H1 (cell line): Measurements from ENCODE around the gene TRAF1. TPM values are rescaled to one million over a fixed set of nuclear protein-coding genes. Genes with fewer than 3 reads are reported as not detected.

Experiments
- CTCF ChIA-PET: fragments of 300-600 bp; sonication (Branson Sonifier 250); formaldehyde crosslinking; loops from one replicate; lab custom pipeline; 2021; ENCODE audit not compliant: partially characterized antibody; lab: Charles Lee
- POLR2A ChIA-PET: fragments of 300-600 bp; sonication (Branson Sonifier 250); formaldehyde crosslinking; loops from one replicate; lab custom pipeline; 2021; ENCODE audit warnings: inconsistent platforms; ENCODE audit not compliant: partially characterized antibody; lab: Charles Lee
- DNase-seq, 2 experiments: peaks; one replicate each; pipeline versions ENCODE4 v3.0.0 to v3.0.0-alpha.2; 2010 to 2022; ENCODE audit warnings: low spot score in 2 of 2, low read depth in 1 of 2, mixed read lengths in 1 of 2
- FAIRE-seq: peaks from 2 replicates; lab custom pipeline; 2011; peaks lifted over from hg19 to GRCh38; lab: Jason Lieb, UNC
- H2AFZ ChIP-seq: 2 replicates; pipeline ENCODE4 v1.8.1; 2012; ENCODE audit warnings: low read length, inconsistent platforms
- H2AK5ac ChIP-seq: 2 replicates; pipeline ENCODE4 v1.6.1; 2013; ENCODE audit warnings: low read depth, low read length
- H2BK120ac ChIP-seq: replicated peaks from 2 replicates; pipeline ENCODE3; 2013; ENCODE audit warnings: low read depth, low read length, inconsistent platforms
- H2BK12ac ChIP-seq: 2 replicates; pipeline ENCODE4 v1.6.1; 2013; ENCODE audit warnings: low read depth, low read length
- H2BK15ac ChIP-seq: 2 replicates; pipeline ENCODE4 v1.6.1; 2013; ENCODE audit warnings: low read length
- H2BK20ac ChIP-seq: 2 replicates; pipeline ENCODE4 v1.6.1; 2013; ENCODE audit warnings: low read length
- H2BK5ac ChIP-seq: 2 replicates; pipeline ENCODE4 v1.6.1; 2013; ENCODE audit warnings: low read depth, low read length
- H3K14ac ChIP-seq: 2 replicates; pipeline ENCODE4 v1.6.1; 2013; ENCODE audit warnings: inconsistent platforms; ENCODE audit not compliant: insufficient read length
- H3K18ac ChIP-seq: 2 replicates; pipeline ENCODE4 v1.6.1; 2013; ENCODE audit warnings: low read length; ENCODE audit errors: extremely low read depth
- H3K23ac ChIP-seq: 2 replicates; pipeline ENCODE4 v1.6.1; 2013; ENCODE audit warnings: inconsistent platforms; ENCODE audit not compliant: insufficient read length
- H3K23me2 ChIP-seq: 2 replicates; pipeline ENCODE4 v1.6.1; 2013; ENCODE audit warnings: low read depth, low read length
- H3K27ac ChIP-seq: 2 replicates; pipeline ENCODE4 v1.6.1; 2011; ENCODE audit warnings: low read depth, low read length, inconsistent platforms
- H3K27me3 ChIP-seq, 4 experiments: replicated peaks in 1 of 4; 1 replicate in 1 of 4; 2 replicates in 3 of 4; pipeline versions ENCODE4 v1.6.1 to v1.8.1; 2011 to 2013; ENCODE audit warnings: low read length in 3 of 4, mild to moderate bottlenecking in 3 of 4, inconsistent platforms in 2 of 4, mixed read lengths in 2 of 4, moderate library complexity in 1 of 4; ENCODE audit not compliant: control insufficient read depth in 3 of 4, insufficient read depth in 3 of 4; ENCODE audit errors: extremely low read depth in 1 of 4
- H3K36me3 ChIP-seq, 4 experiments: 2 replicates each; pipeline versions ENCODE4 v1.6.1 to v1.8.1; 2011 to 2013; ENCODE audit warnings: mild to moderate bottlenecking in 4 of 4, low read length in 3 of 4, moderate library complexity in 2 of 4, control low read depth in 1 of 4, inconsistent platforms in 1 of 4; ENCODE audit not compliant: insufficient read depth in 4 of 4, control insufficient read depth in 2 of 4
- H3K4ac ChIP-seq: replicated peaks from 2 replicates; pipeline ENCODE3; 2013; ENCODE audit warnings: low read length, low read depth, mixed read lengths, inconsistent platforms; ENCODE audit not compliant: insufficient read length
- H3K4me1 ChIP-seq, 4 experiments: replicated peaks in 1 of 4; 1 replicate in 1 of 4; 2 replicates in 3 of 4; pipeline versions ENCODE4 v1.6.1 to v1.8.1; 2011 to 2013; ENCODE audit warnings: low read length in 3 of 4, inconsistent platforms in 2 of 4, mixed read lengths in 1 of 4; ENCODE audit not compliant: insufficient read depth in 4 of 4, control insufficient read depth in 3 of 4
- H3K4me2 ChIP-seq, 2 experiments: 2 replicates each; pipeline versions ENCODE4 v1.6.1 to v1.8.1; 2011 to 2013; ENCODE audit warnings: low read depth in 2 of 2, low read length in 2 of 2, control low read depth in 1 of 2, inconsistent platforms in 1 of 2, mild to moderate bottlenecking in 1 of 2; ENCODE audit not compliant: insufficient read depth in 1 of 2
- H3K4me3 ChIP-seq, 4 experiments: fragments of 200-600, 300-600 bp in 1 of 4; sonication (generic), shearing (Covaris generic), sonication (Bioruptor Twin) in 1 of 4; 2 replicates each; pipeline versions ENCODE4 v1.5.1 to v1.8.1; 2011 to 2016; ENCODE audit warnings: low read length in 4 of 4, low read depth in 3 of 4, control low read depth in 2 of 4, inconsistent platforms in 2 of 4, mild to moderate bottlenecking in 2 of 4, mixed read lengths in 1 of 4, moderate library complexity in 1 of 4; ENCODE audit not compliant: insufficient read depth in 2 of 4; ENCODE audit errors: extremely low read depth in 1 of 4
- H3K56ac ChIP-seq: replicated peaks from 2 replicates; pipeline ENCODE3; 2013; ENCODE audit warnings: low read depth, mild to moderate bottlenecking, mixed read lengths, low read length, inconsistent platforms; ENCODE audit not compliant: insufficient read length
- H3K79me1 ChIP-seq: 2 replicates; pipeline ENCODE4 v1.6.1; 2013; ENCODE audit warnings: low read depth, low read length, control low read depth
- H3K79me2 ChIP-seq, 2 experiments: 2 replicates each; pipeline versions ENCODE4 v1.6.1 to v1.8.1; 2012 to 2013; ENCODE audit warnings: low read length in 2 of 2, mild to moderate bottlenecking in 2 of 2, inconsistent platforms in 1 of 2; ENCODE audit not compliant: insufficient read depth in 2 of 2, control insufficient read depth in 1 of 2
- H3K9ac ChIP-seq, 4 experiments: replicated peaks in 1 of 4; 1 replicate in 1 of 4; 2 replicates in 3 of 4; pipeline versions ENCODE4 v1.6.1 to v1.8.1; 2011 to 2013; ENCODE audit warnings: low read depth in 3 of 4, low read length in 3 of 4, control low read depth in 2 of 4, mild to moderate bottlenecking in 2 of 4, moderate library complexity in 2 of 4, inconsistent platforms in 1 of 4; ENCODE audit errors: extremely low read depth in 1 of 4
- H3K9me3 ChIP-seq, 2 experiments: 2 replicates each; pipeline versions ENCODE4 v1.6.1 to v1.8.1; 2012 to 2013; ENCODE audit warnings: mild to moderate bottlenecking in 2 of 2, moderate library complexity in 2 of 2, control low read depth in 1 of 2, inconsistent platforms in 1 of 2, low read depth in 1 of 2, low read length in 1 of 2, mixed read lengths in 1 of 2; ENCODE audit not compliant: insufficient read depth in 2 of 2
- H4K20me1 ChIP-seq, 2 experiments: replicated peaks in 1 of 2; 2 replicates each; pipeline versions ENCODE3 to v1.8.1; 2011 to 2013; ENCODE audit warnings: inconsistent platforms in 2 of 2, low read length in 2 of 2, mild to moderate bottlenecking in 1 of 2; ENCODE audit not compliant: insufficient read depth in 2 of 2, control insufficient read depth in 1 of 2
- H4K5ac ChIP-seq: 2 replicates; pipeline ENCODE4 v1.6.1; 2013; ENCODE audit warnings: low read length, low read depth, mixed read lengths, inconsistent platforms; ENCODE audit not compliant: insufficient read length
- H4K8ac ChIP-seq: 2 replicates; pipeline ENCODE4 v1.8.0; 2013; ENCODE audit warnings: mild to moderate bottlenecking, moderate library complexity, low read length, inconsistent platforms; ENCODE audit not compliant: insufficient read depth; ENCODE audit errors: extremely low read depth
- H4K91ac ChIP-seq: replicated peaks from 2 replicates; pipeline ENCODE3; 2013; ENCODE audit warnings: low read length, mixed read lengths, inconsistent platforms; ENCODE audit not compliant: insufficient read length
- BRCA1 ChIP-seq: IDR thresholded peaks from 2 replicates; pipeline ENCODE4 v1.6.1; 2012; ENCODE audit warnings: low read depth, low read length, improper control_type of control experiment
- CREB1 ChIP-seq: IDR thresholded peaks from 2 replicates; pipeline ENCODE4 v1.6.1; 2012; ENCODE audit warnings: inconsistent platforms
- E2F6 ChIP-seq: IDR thresholded peaks from 2 replicates; pipeline ENCODE4 v1.6.1; 2012; ENCODE audit warnings: inconsistent platforms
- GABPA ChIP-seq: IDR thresholded peaks from 2 replicates; pipeline ENCODE4 v1.6.1; 2011; ENCODE audit warnings: mild to moderate bottlenecking, low read length, moderate library complexity, borderline replicate concordance; ENCODE audit not compliant: insufficient read depth
- JUN ChIP-seq: IDR thresholded peaks from 2 replicates; pipeline ENCODE4 v1.6.1; 2011; ENCODE audit warnings: low read depth, mild to moderate bottlenecking, improper control_type of control experiment, low read length
- JUND ChIP-seq: IDR thresholded peaks from 2 replicates; pipeline ENCODE4 v1.6.1; 2011; ENCODE audit warnings: mild to moderate bottlenecking, improper control_type of control experiment, low read length
- NANOG ChIP-seq: IDR thresholded peaks from 2 replicates; pipeline ENCODE4 v1.6.1; 2011; ENCODE audit warnings: low read length, low read depth, mild to moderate bottlenecking, inconsistent platforms; ENCODE audit not compliant: insufficient read depth, poor library complexity, severe bottlenecking
- TCF12 ChIP-seq: IDR thresholded peaks from 2 replicates; pipeline ENCODE4 v1.6.1; 2011; ENCODE audit warnings: low read depth, mild to moderate bottlenecking, low read length
- ZNF274 ChIP-seq: IDR thresholded peaks from 2 replicates; pipeline ENCODE4 v1.7.0; 2012; ENCODE audit warnings: low read length, borderline replicate concordance; ENCODE audit errors: extremely low read depth
- WGBS, 2 experiments: shearing (Covaris generic) in 1 of 2; methylation state at CpG; one replicate each; pipeline versions ENCODE4 v1.1.6 to v1.1.7; 2013 to 2015; ENCODE audit warnings: low lambda C conversion rate in 2 of 2, mixed read lengths in 2 of 2, inconsistent platforms in 1 of 2, low coverage in 1 of 2, missing lambda C conversion rate in 1 of 2; ENCODE audit not compliant: insufficient replicate concordance in 2 of 2, insufficient coverage in 1 of 2, insufficient read length in 1 of 2; ENCODE audit errors: extremely low coverage in 1 of 2, missing lambda C conversion rate in 1 of 2; 5-methylcytosine and 5-hydroxymethylcytosine counted together
- polyA plus RNA-seq, 7 experiments: library from polyadenylated mRNA; depleted of rRNA in 3 of 7; stranded (reverse) in 5 of 7; unstranded in 2 of 7; fragments of >200 nt in 5 of 7; fragments of 200-250 nt in 2 of 7; gene quantifications; 1 replicate in 5 of 7; 2 replicates in 1 of 7; 4 replicates in 1 of 7; pipeline versions ENCODE4 v1.2.1 to v1.2.3, GENCODE V29; 2011 to 2013; ENCODE audit warnings: missing spikeins in 2 of 7, mixed read lengths in 2 of 7
- total RNA-seq: library from RNA; stranded (reverse); fragmentation: NEBNext Ultra II Directional; extraction: Animal tissue kit (Norgen Biotek cat#: 25700); gene quantifications from 2 replicates; pipeline ENCODE4 v1.2.1, GENCODE V29; 2021

Gene TRAF1
- total and polyA plus RNA-seq, 2 of the 8 experiments (the other 6 are each of a cell fraction or from before 2014, with no cell fraction given) = 1.6 to 3.2 TPM

- Histone ChIP-seq H2BK12ac (no peak overlapping the region; the same call in 1 of the 2 replicates), H2BK120ac (no peak overlapping the region), H2BK20ac (no peak overlapping the region), H3K23ac (no peak overlapping the region), H3K27ac (no peak overlapping the region), H3K27me3 (no peaks in the 10 kb centered on the region; a peak in 1 of 7 replicates), H3K36me3 (no peaks in the 10 kb centered on the region), H3K9ac (no peak overlapping the region), H4K5ac (no peak overlapping the region), H3K18ac (no peak overlapping the region), H2AFZ (no peak overlapping the region), H4K8ac (no peak overlapping the region), H3K9me3 (no peaks in the 10 kb centered on the region), H3K79me1 (no peaks in the 10 kb centered on the region), H3K79me2 (no peaks in the 10 kb centered on the region), H2BK5ac (no peak overlapping the region), H3K4me3 (no peak overlapping the region), H3K4ac (no peak overlapping the region), H3K4me1 (peaks cover 0 to 5% (median 1%) of the 10 kb centered on the region in 4 experiments; a peak in 3 of 7 replicates), H3K56ac (no peak overlapping the region), H3K14ac (no peak overlapping the region), H4K91ac (no peak overlapping the region), H3K23me2 (no peaks in the 10 kb centered on the region), H3K4me2 (no peak overlapping the region), H4K20me1 (no peaks in the 10 kb centered on the region), H2BK15ac (no peak overlapping the region), H2AK5ac (no peak overlapping the region)
- ChIA-PET POLR2A (interaction anchor here (0.8 to 2.5 kb wide), 7 partner anchors 8 to 60 kb away, joined by 3 to 7 read pairs (median 3); no protein-coding TSS in a partner anchor), CTCF (interaction anchor here (0.6 to 2.4 kb wide), 21 partner anchors 9 to 143 kb away, joined by 3 to 12 read pairs (median 5); partner anchors contain the start of gene TRAF1)
- FAIRE-seq (no peak), DNase-seq (no peak)
- WGBS, 2 experiments = 89% methylated on average over 8 of the region's 8 CpGs; no CpG with 5 or more reads in 1 of the 2 experiments
- TF ChIP-seq TCF12 (no peak), GABPA (no peak), ZNF274 (no peak), E2F6 (no peak), NANOG (no peak), JUN (no peak), BRCA1 (no peak), JUND (no peak), CREB1 (no peak)
Measured at GRCh38 chr9:120916991-120917880, 9.4 kb downstream of the TRAF1 start.
